ENCODE data around the gene EXTL2. TPM values are rescaled to one million over a fixed set of nuclear protein-coding genes. Genes with fewer than 3 reads are reported as not detected.

EXTL2 gene
- total RNA-seq, 1 donor = 30.7 TPM

- no peak overlapping the region for H3K4me3 ChIP-seq (ENCODE audit: low read depth, low read length)
- TF ChIP-seq, protein P1, sequence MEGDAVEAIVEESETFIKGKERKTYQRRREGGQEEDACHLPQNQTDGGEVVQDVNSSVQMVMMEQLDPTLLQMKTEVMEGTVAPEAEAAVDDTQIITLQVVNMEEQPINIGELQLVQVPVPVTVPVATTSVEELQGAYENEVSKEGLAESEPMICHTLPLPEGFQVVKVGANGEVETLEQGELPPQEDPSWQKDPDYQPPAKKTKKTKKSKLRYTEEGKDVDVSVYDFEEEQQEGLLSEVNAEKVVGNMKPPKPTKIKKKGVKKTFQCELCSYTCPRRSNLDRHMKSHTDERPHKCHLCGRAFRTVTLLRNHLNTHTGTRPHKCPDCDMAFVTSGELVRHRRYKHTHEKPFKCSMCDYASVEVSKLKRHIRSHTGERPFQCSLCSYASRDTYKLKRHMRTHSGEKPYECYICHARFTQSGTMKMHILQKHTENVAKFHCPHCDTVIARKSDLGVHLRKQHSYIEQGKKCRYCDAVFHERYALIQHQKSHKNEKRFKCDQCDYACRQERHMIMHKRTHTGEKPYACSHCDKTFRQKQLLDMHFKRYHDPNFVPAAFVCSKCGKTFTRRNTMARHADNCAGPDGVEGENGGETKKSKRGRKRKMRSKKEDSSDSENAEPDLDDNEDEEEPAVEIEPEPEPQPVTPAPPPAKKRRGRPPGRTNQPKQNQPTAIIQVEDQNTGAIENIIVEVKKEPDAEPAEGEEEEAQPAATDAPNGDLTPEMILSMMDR (IDR thresholded peaks at IDR 0.05; ENCODE audit: insufficient read depth, low read depth, low read length) = no peak
- DNase-seq (ENCODE audit: low read depth) = no peak
Observed at GRCh38 chr1:100924991-100925390, 30.3 kb upstream of the EXTL2 start.

DNA sequence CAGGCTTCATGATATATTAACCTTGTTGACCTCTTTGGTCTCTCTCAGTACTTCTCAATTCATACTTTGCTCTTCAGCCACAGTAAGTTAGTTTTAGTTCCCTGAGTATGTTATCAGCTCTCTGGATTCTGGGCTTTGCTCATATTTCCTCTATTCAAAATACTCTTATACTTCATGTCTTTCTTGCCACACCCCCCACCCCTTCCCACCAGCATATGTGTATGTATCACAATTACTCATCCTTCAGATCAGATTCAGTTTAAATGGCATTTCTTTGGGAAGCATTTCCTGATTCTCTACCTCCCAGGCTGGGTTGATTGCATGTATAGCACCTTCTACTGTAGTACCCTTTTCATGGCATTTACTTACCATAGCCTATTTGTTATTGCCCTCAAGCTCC lies 29.6 kb upstream of the EXTL2 start:
- TF ChIP-seq, protein P1 (IDR thresholded peaks at IDR 0.05; ENCODE audit: insufficient read depth, low read depth, low read length) = no peak
- no peak overlapping the region for H3K4me3 ChIP-seq (ENCODE audit: low read depth, low read length)
- DNase-seq (ENCODE audit: low read depth) = no peak

DNA sequence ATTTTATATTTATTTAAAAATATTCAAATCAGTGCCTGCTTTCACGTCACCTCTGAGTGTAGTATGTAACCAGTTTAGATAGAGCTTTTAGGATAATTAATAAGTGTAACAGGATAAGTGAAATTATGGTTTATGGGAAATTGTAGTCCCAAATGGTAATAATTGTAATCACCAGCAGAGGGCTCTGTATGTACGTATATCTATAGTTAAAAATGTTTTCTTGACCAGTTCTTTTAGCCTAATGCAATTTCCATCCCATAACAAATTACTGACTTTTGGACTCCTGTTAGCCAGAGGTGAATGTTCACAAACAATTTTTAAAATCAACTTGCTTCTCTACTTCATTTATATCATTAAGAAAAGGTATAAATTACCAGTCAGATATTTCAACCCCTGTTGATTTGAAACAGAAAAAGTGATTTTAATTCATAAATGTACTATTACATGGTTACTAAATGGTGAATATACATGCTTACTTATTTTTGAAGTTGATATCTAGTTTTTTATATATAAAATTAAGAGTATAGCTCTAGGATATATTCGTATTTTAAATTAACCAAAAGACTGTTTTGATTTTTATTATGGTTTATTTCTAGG lies 26.6 kb upstream of the EXTL2 start:
- TF ChIP-seq, protein P1 (IDR thresholded peaks at IDR 0.05; ENCODE audit: insufficient read depth, low read depth, low read length) = peak; percentile 54

GRCh38 chr1:100912019-100912418 lies 17.4 kb upstream of the EXTL2 start:
- peak; percentile 75 for DNase-seq (ENCODE audit: low read depth)

More for the DNA sequence above, 26.6 kb upstream of the EXTL2 start:
- H3K4me3 ChIP-seq (ENCODE audit: low read depth, low read length) = no peak overlapping the region
- DNase-seq (ENCODE audit: low read depth) = peak; percentile 71

DNA sequence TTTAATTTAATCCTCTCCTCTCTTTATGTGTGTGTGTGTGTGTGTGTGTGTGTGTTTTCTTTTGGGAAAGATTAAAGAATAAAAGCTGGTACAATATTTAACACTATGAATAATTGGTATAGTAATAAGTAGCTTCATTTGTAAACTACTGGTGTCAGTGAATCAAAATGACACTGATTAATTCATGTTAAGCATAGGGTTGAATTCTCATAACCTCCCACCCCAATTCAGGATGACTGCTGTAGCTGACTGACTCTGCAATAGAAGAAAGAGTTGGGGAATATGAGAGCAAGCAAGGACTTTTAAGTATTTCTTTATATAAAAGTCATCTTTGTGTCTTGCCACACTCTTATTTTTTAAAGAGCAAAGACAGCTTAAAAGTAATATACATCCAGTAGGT lies 14.4 kb upstream of the EXTL2 start:
- DNase-seq (ENCODE audit: low read depth) = no peak
- TF ChIP-seq, protein P1 (IDR thresholded peaks at IDR 0.05; ENCODE audit: insufficient read depth, low read depth, low read length) = no peak
- no peak overlapping the region for H3K4me3 ChIP-seq (ENCODE audit: low read depth, low read length)

More at GRCh38 chr1:100912019-100912418, 17.4 kb upstream of the EXTL2 start:
- TF ChIP-seq, protein P1 (IDR thresholded peaks at IDR 0.05; ENCODE audit: insufficient read depth, low read depth, low read length) = no peak
- H3K4me3 ChIP-seq (ENCODE audit: low read depth, low read length) = no peak overlapping the region

GRCh38 chr1:100907887-100908286 lies 13.2 kb upstream of the EXTL2 start:
- TF ChIP-seq, protein P1 (IDR thresholded peaks at IDR 0.05; ENCODE audit: insufficient read depth, low read depth, low read length) = no peak
- no peak for DNase-seq (ENCODE audit: low read depth)
- no peak overlapping the region for H3K4me3 ChIP-seq (ENCODE audit: low read depth, low read length)

- TF ChIP-seq, protein P1 (IDR thresholded peaks at IDR 0.05; ENCODE audit: insufficient read depth, low read depth, low read length) = no peak
- H3K4me3 ChIP-seq (ENCODE audit: low read depth, low read length) = no peak overlapping the region
- DNase-seq (ENCODE audit: low read depth) = no peak
Observed at GRCh38 chr1:100905181-100905580, 10.5 kb upstream of the EXTL2 start.
